Heart right ventricle (tissue), 16 donors: Measurements from ENCODE around the gene ENTPD6. TPM values are rescaled to one million over a fixed set of nuclear protein-coding genes. Genes with fewer than 3 reads are reported as not detected.

ENCODE experiments used
- ATAC-seq, 8 donors: fragments of 200-7000 bp; cut with Tn5 transposase; one replicate each; pipeline ENCODE4 v1.9.1; 2020; ENCODE audit warnings: mild to moderate bottlenecking in 8 of 8, moderate library complexity in 8 of 8, moderate number of reproducible peaks in 1 of 8
- DNase-seq, 2 donors: peaks; one replicate each; pipeline ENCODE4 v3.0.0-alpha.2; 2020
- H3K27ac ChIP-seq, 10 donors: fragments of 200-600 bp; sonication (generic) in 2 of 10; one replicate each; pipeline versions ENCODE4 v1.5.0 to v1.8.0; 2020 to 2022; ENCODE audit warnings: mild to moderate bottlenecking in 3 of 10
- H3K27me3 ChIP-seq, 7 donors: fragments of 200-600 bp; one replicate each; pipeline ENCODE4 v1.8.0; 2021 to 2022; ENCODE audit warnings: mild to moderate bottlenecking in 2 of 7
- H3K36me3 ChIP-seq, 9 donors: fragments of 200-600 bp; sonication (generic) in 1 of 9; one replicate each; pipeline versions ENCODE4 v1.5.0 to v1.8.0; 2020 to 2022; ENCODE audit warnings: mild to moderate bottlenecking in 2 of 9
- H3K4me1 ChIP-seq, 9 donors: fragments of 200-600 bp; sonication (generic) in 1 of 9; one replicate each; pipeline versions ENCODE4 v1.5.0 to v1.8.0; 2020 to 2022; ENCODE audit warnings: mild to moderate bottlenecking in 4 of 9
- H3K4me3 ChIP-seq, 10 donors: fragments of 200-600 bp; sonication (generic) in 2 of 10; one replicate each; pipeline versions ENCODE4 v1.5.0 to v1.8.0; 2020 to 2022; ENCODE audit warnings: mild to moderate bottlenecking in 7 of 10, moderate library complexity in 2 of 10
- H3K9me3 ChIP-seq, 11 donors: fragments of 200-600 bp in 10 of 11; sonication (generic) in 2 of 11; one replicate each; pipeline versions ENCODE4 v1.5.0 to v1.8.0; 2013 to 2022; ENCODE audit warnings: mild to moderate bottlenecking in 2 of 11, control low read depth in 1 of 11, moderate library complexity in 1 of 11
- WGBS, 2 donors: extraction: QIAGEN DNeasy Blood & Tissue Kit; methylation state at CpG; one replicate each; pipeline ENCODE4 v1.1.7; 2013; ENCODE audit warnings: inconsistent platforms in 1 of 2; 5-methylcytosine and 5-hydroxymethylcytosine counted together
- intact Hi-C, 10 donors: fragments of 100-400 bp; cut with DNase I; formaldehyde crosslinking; loops; one replicate each; pipeline versions ENCODE4 v1.11.1 to v1.14.2; 2022
- polyA plus RNA-seq, 2 donors: library from polyadenylated mRNA; stranded (reverse); fragments of 200-250 nt; gene quantifications; one replicate each; pipeline ENCODE4 v1.2.3, GENCODE V29; 2013
- total RNA-seq, 10 donors: library from RNA; stranded (reverse); fragmentation: NEBNext Ultra II Directional in 3 of 10; extraction: Animal tissue kit (Norgen Biotek cat#: 25700) in 3 of 10; gene quantifications; one replicate each; pipeline versions ENCODE4 v1.2.1 to v1.2.4, GENCODE V29; 2021 to 2023
- TF ChIP-seq, protein P1 (sequence below), 9 donors: fragments of 200-600 bp; sonication (generic) in 2 of 9; IDR thresholded peaks; one replicate each; pipeline versions ENCODE4 v1.5.0 to v1.8.0; 2021 to 2022; ENCODE audit warnings: antibody characterized with exemption in 9 of 9, mild to moderate bottlenecking in 5 of 9, moderate library complexity in 1 of 9
- donor health status: Arrhythmogenic right ventricular cardiomyopathy.
- donor health status: ischemic (EF 13 %, LVEDD 7.1; RV severe dilation, severe dysfunction).
- donor health status: healthy with polysubstance abuse.
- donor health status: DM: no; HTN: yes; CAD: no.
- donor health status: DM: no; HTN: no; CAD: no.
- donor health status: ischemic (EF 25% LVEDD 6.9; RV normal size, moderate dysfunction).
- donor health status: ischemic (EF 25% LVEDD 5.7; RV mildly dilated, moderate dysfunction).
- donor health status: healthy.
- donor health status: DM: yes; HTN: yes; CAD: no.
- donor health status: Ischemic cardiomyopathy.
- donor health status: ischemic (EF 35%, LVEDD 5.7; RV mildly dilated, moderate dysfunction).
- donor health status: nonischemic (EF 11% LVEDD 7.7; RV severe dilation, severe dysfunction).
- donor health status: DM: yes; HTN: yes; CAD: no.
- donor health status: PGD.
- donor health status: ischemic (EF 29% LVEDD 5.4; RV normal size, mild dysfunction).
- donor health status: nonischemic (EF 23%, LVEDD 6.1; RV moderate dilation, normal function).

Gene ENTPD6
- total and polyA plus RNA-seq, 12 donors: 54.6 to 167 (median 84.8) TPM

- Histone ChIP-seq H3K9me3 (peaks cover 0 to 8% (median 0%) of the 10 kb centered on the region in 11 donors), H3K4me1 (peaks cover 0 to 46% (median 24%) of the 10 kb centered on the region in 9 donors), H3K4me3 (no peak overlapping the region), H3K27me3 (no peaks in the 10 kb centered on the region), H3K36me3 (peaks cover 0 to 24% (median 7%) of the 10 kb centered on the region in 9 donors), H3K27ac (peak overlapping the region; percentile 5 to 79 (median 62))
- peak; percentile 15 to 70 (median 49) for ATAC-seq
- no peak for DNase-seq
- TF ChIP-seq, protein P1, sequence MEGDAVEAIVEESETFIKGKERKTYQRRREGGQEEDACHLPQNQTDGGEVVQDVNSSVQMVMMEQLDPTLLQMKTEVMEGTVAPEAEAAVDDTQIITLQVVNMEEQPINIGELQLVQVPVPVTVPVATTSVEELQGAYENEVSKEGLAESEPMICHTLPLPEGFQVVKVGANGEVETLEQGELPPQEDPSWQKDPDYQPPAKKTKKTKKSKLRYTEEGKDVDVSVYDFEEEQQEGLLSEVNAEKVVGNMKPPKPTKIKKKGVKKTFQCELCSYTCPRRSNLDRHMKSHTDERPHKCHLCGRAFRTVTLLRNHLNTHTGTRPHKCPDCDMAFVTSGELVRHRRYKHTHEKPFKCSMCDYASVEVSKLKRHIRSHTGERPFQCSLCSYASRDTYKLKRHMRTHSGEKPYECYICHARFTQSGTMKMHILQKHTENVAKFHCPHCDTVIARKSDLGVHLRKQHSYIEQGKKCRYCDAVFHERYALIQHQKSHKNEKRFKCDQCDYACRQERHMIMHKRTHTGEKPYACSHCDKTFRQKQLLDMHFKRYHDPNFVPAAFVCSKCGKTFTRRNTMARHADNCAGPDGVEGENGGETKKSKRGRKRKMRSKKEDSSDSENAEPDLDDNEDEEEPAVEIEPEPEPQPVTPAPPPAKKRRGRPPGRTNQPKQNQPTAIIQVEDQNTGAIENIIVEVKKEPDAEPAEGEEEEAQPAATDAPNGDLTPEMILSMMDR (IDR thresholded peaks at IDR 0.05): no peak
- WGBS, 2 donors: 67 to 69% methylated on average over 21 of the region's 21 CpGs
- intact Hi-C loops: no loop called here
Observed at GRCh38 chr20:25205277-25206062, 10.0 kb downstream of the ENTPD6 start.

- intact Hi-C loops: no loop called here
- TF ChIP-seq, protein P1 (IDR thresholded peaks at IDR 0.05): no peak
- DNase-seq (no peak), ATAC-seq (peak in 5 of 8 donors; percentile 14 to 31 (median 22))
- H3K4me3 ChIP-seq: no peak overlapping the region
- peaks cover 0 to 41% (median 20%) of the 10 kb centered on the region in 9 donors for H3K4me1 ChIP-seq
- peaks cover 0 to 29% (median 12%) of the 10 kb centered on the region in 9 donors for H3K36me3 ChIP-seq
- H3K9me3 ChIP-seq: peaks cover 0 to 8% (median 0%) of the 10 kb centered on the region in 11 donors
- no peaks in the 10 kb centered on the region for H3K27me3 ChIP-seq
- peak overlapping the region; percentile 5 to 79 (median 62) for H3K27ac ChIP-seq
- WGBS, 2 donors: 82 to 84% methylated on average over 9 of the region's 9 CpGs
Observed at GRCh38 chr20:25206063-25206403, 10.5 kb downstream of the ENTPD6 start.

GRCh38 chr20:25206548-25206947 is 11.0 kb downstream of the ENTPD6 start:
- Histone ChIP-seq H3K27ac (peak overlapping the region in 3 of 10 donors; percentile 18 to 71 (median 25)), H3K36me3 (peaks cover 0 to 34% (median 13%) of the 10 kb centered on the region in 9 donors), H3K4me1 (peaks cover 0 to 39% (median 20%) of the 10 kb centered on the region in 9 donors), H3K4me3 (no peak overlapping the region), H3K9me3 (peaks cover 0 to 8% (median 0%) of the 10 kb centered on the region in 11 donors), H3K27me3 (no peaks in the 10 kb centered on the region)
- TF ChIP-seq, protein P1 (IDR thresholded peaks at IDR 0.05): no peak
- WGBS, 2 donors: 98% methylated on average over 8 of the region's 8 CpGs
- intact Hi-C loops: no loop called here
- DNase-seq: no peak
- ATAC-seq: no peak

GRCh38 chr20:25207149-25207959 is 11.8 kb downstream of the ENTPD6 start:
- intact Hi-C loops: no loop called here
- DNase-seq (no peak), ATAC-seq (peak in 2 of 8 donors; percentile 6 to 19)
- peaks cover 0 to 7% (median 0%) of the 10 kb centered on the region in 11 donors for H3K9me3 ChIP-seq
- no peaks in the 10 kb centered on the region for H3K27me3 ChIP-seq
- peaks cover 0 to 44% (median 20%) of the 10 kb centered on the region in 9 donors for H3K4me1 ChIP-seq
- H3K27ac ChIP-seq: peak overlapping the region in 1 of 10 donors; percentile 71
- 93 to 94% methylated on average over 22 of the region's 22 CpGs for WGBS, 2 donors
- TF ChIP-seq, protein P1 (IDR thresholded peaks at IDR 0.05): no peak
- peaks cover 0 to 42% (median 17%) of the 10 kb centered on the region in 9 donors for H3K36me3 ChIP-seq
- H3K4me3 ChIP-seq: no peak overlapping the region
